Chondrocyte (in vitro differentiated cells): Measurements from ENCODE around the gene TIGD6. TPM values are rescaled to one million over a fixed set of nuclear protein-coding genes. Genes with fewer than 3 reads are reported as not detected.
A peak's percentile ranks its signal among the peaks of the same experiment; 100 is the strongest.
"Not testable (repeated sequence)": the region's sequence is repeated elsewhere in the genome, so short reads cannot be mapped to it uniquely, and the experiment has no call there.

Experiments used
- DNase-seq: peaks from one replicate; pipeline ENCODE4 v3.0.0; 2021; ENCODE audit warnings: mixed read lengths, low spot score
- H3K27ac Mint-ChIP-seq: one replicate; pipeline ENCODE4 v1.8.0; 2021; ENCODE audit warnings: mild to moderate bottlenecking, moderate library complexity, mixed read lengths; ENCODE audit not compliant: unreplicated experiment
- H3K27me3 Mint-ChIP-seq: 2 replicates; pipeline ENCODE4 v1.8.0; 2021; ENCODE audit warnings: low read depth, mixed read lengths
- H3K36me3 Mint-ChIP-seq: 2 replicates; pipeline ENCODE4 v1.8.0; 2021; ENCODE audit warnings: low read depth, mixed read lengths
- H3K4me1 Mint-ChIP-seq: 2 replicates; pipeline ENCODE4 v1.8.0; 2021; ENCODE audit warnings: low read depth, mild to moderate bottlenecking, mixed read lengths
- H3K4me3 Mint-ChIP-seq: one replicate; pipeline ENCODE4 v1.8.0; 2021; ENCODE audit warnings: mild to moderate bottlenecking, moderate library complexity, mixed read lengths; ENCODE audit not compliant: unreplicated experiment
- H3K9me3 Mint-ChIP-seq: 2 replicates; pipeline ENCODE4 v1.8.0; 2021; ENCODE audit warnings: low read depth, mixed read lengths
- CTCF ChIP-seq: fragments of 200-600 bp; sonication (generic); IDR thresholded peaks from 2 replicates; pipeline ENCODE4 v1.5.0; 2021; ENCODE audit warnings: antibody characterized with exemption, mild to moderate bottlenecking, moderate library complexity
- total RNA-seq: library from RNA; stranded (reverse); gene quantifications from 3 replicates; pipeline ENCODE4 v1.2.1, GENCODE V29; 2021

The TIGD6 gene
- total RNA-seq, 1 donor from 2014 or later = 5.3 TPM

GRCh38 chr5:150034662-150035061 is 34.2 kb upstream of the TIGD6 start:
- no peak overlapping the region for H3K4me3 Mint-ChIP-seq
- peaks cover 50% of the 10 kb centered on the region for H3K4me1 Mint-ChIP-seq
- H3K9me3 Mint-ChIP-seq = no peaks in the 10 kb centered on the region
- no peaks in the 10 kb centered on the region for H3K27me3 Mint-ChIP-seq
- peaks cover 41% of the 10 kb centered on the region for H3K36me3 Mint-ChIP-seq
- H3K27ac Mint-ChIP-seq = peak overlapping the region; percentile 57
- no peak for DNase-seq
- TF ChIP-seq CTCF = no peak

GRCh38 chr5:150033334-150033733 is 32.9 kb upstream of the TIGD6 start:
- DNase-seq = no peak
- Mint-ChIP-seq H3K4me1 (peaks cover 41% of the 10 kb centered on the region), H3K9me3 (no peaks in the 10 kb centered on the region), H3K36me3 (peaks cover 37% of the 10 kb centered on the region), H3K27me3 (no peaks in the 10 kb centered on the region), H3K4me3 (no peak overlapping the region), H3K27ac (peak overlapping the region; percentile 46)
- TF ChIP-seq CTCF = no peak

- not testable (repeated sequence) for H3K27me3 Mint-ChIP-seq, H3K27ac Mint-ChIP-seq, H3K4me3 Mint-ChIP-seq, DNase-seq, H3K9me3 Mint-ChIP-seq
- peaks cover 29% of the 10 kb centered on the region for H3K36me3 Mint-ChIP-seq
- H3K4me1 Mint-ChIP-seq = peaks cover 14% of the 10 kb centered on the region
These were observed 27.6 kb upstream of the TIGD6 start for GRCh38 chr5:150028047-150028446.

- Mint-ChIP-seq H3K27ac (no peak overlapping the region), H3K9me3 (no peaks in the 10 kb centered on the region), H3K27me3 (no peaks in the 10 kb centered on the region), H3K36me3 (peaks cover 27% of the 10 kb centered on the region), H3K4me3 (no peak overlapping the region), H3K4me1 (peaks cover 26% of the 10 kb centered on the region)
- DNase-seq = no peak
- no peak for TF ChIP-seq CTCF
These were observed 26.3 kb upstream of the TIGD6 start for GRCh38 chr5:150026682-150027172.

- peaks cover 29% of the 10 kb centered on the region for H3K36me3 Mint-ChIP-seq
- DNase-seq = no peak
- TF ChIP-seq CTCF = peak; percentile 62
- peaks cover 39% of the 10 kb centered on the region for H3K4me1 Mint-ChIP-seq
- H3K9me3 Mint-ChIP-seq = no peaks in the 10 kb centered on the region
- H3K27me3 Mint-ChIP-seq = no peaks in the 10 kb centered on the region
- H3K4me3 Mint-ChIP-seq = no peak overlapping the region
- H3K27ac Mint-ChIP-seq = peak overlapping the region; percentile 70
These were observed 24.0 kb upstream of the TIGD6 start for GRCh38 chr5:150024346-150024984.

GRCh38 chr5:150023136-150023535 is 22.7 kb upstream of the TIGD6 start:
- peaks cover 39% of the 10 kb centered on the region for H3K4me1 Mint-ChIP-seq
- no peak for DNase-seq
- H3K4me3 Mint-ChIP-seq = no peak overlapping the region
- peaks cover 39% of the 10 kb centered on the region for H3K36me3 Mint-ChIP-seq
- H3K27ac Mint-ChIP-seq = peak overlapping the region; percentile 43
- H3K27me3 Mint-ChIP-seq = no peaks in the 10 kb centered on the region
- H3K9me3 Mint-ChIP-seq = no peaks in the 10 kb centered on the region
- TF ChIP-seq CTCF = no peak
